ENCODE measurements around the gene EEF2K.

DNA sequence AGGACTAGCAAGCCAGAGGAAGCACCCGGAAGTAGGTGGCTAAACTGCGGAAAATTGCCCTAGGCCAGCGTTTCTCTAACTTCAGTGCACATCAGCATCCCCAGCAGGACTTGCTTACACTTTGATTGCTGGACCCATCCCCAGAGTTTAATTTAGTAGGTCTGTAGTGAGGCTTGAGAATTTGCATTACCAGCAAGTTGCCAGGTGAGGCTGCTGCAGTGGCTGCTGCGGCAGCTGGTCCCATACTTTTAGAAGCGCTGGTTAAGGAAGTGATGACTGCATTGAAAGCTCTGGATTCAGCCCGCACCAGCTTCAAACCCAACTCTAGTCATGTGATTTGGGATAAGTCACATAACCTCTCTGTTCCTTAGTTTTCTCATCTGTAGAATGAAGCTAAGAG is 4.2 kb downstream of the EEF2K start:
- no peak for TF ChIP-seq EP300 (IDR thresholded peaks at IDR 0.05; ENCODE audit: low read depth)
- TF ChIP-seq, protein P1, sequence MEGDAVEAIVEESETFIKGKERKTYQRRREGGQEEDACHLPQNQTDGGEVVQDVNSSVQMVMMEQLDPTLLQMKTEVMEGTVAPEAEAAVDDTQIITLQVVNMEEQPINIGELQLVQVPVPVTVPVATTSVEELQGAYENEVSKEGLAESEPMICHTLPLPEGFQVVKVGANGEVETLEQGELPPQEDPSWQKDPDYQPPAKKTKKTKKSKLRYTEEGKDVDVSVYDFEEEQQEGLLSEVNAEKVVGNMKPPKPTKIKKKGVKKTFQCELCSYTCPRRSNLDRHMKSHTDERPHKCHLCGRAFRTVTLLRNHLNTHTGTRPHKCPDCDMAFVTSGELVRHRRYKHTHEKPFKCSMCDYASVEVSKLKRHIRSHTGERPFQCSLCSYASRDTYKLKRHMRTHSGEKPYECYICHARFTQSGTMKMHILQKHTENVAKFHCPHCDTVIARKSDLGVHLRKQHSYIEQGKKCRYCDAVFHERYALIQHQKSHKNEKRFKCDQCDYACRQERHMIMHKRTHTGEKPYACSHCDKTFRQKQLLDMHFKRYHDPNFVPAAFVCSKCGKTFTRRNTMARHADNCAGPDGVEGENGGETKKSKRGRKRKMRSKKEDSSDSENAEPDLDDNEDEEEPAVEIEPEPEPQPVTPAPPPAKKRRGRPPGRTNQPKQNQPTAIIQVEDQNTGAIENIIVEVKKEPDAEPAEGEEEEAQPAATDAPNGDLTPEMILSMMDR (IDR thresholded peaks at IDR 0.05), result no peak
- TF ChIP-seq POLR2A (IDR thresholded peaks at IDR 0.05), result no peak
